Measurements from ENCODE around the gene OLFML3. TPM values are rescaled to one million over a fixed set of nuclear protein-coding genes. Genes with fewer than 3 reads are reported as not detected.

Gene OLFML3
- total and polyA plus RNA-seq, 5 experiments from 2014 or later = 0.36 to 0.49 TPM; not detected in 3

DNA sequence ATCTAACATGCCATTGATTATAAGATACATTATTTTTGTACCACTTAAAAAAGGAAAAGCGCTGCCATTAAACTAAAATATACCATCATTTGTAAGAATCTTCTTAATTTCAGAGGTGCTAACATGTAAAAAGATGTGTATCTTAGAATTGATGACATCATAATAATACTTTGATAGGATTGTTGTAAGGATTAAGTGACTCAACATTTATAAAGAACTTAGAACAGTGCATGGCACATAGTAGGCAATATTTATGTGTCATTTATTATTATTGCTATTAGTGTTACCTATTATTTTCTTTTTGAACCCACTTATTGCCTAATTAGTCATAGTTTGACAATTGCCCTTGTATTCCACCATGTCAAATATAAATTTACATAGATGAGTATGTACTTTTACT, 28.4 kb upstream of the OLFML3 start:
- Mint-ChIP-seq H3K9me3 (no peaks in the 10 kb centered on the region), H3K27ac (peak overlapping the region in 8 of 10 donors; percentile 89 to 97 (median 95)), H3K4me3 (no peak overlapping the region), H3K36me3 (peaks cover 5 to 43% (median 19%) of the 10 kb centered on the region in 3 donors), H3K27me3 (no peaks in the 10 kb centered on the region), H3K4me1 (peaks cover 20 to 93% (median 80%) of the 10 kb centered on the region in 4 donors)
- POLR2A ChIA-PET = interaction anchor here (9.3 kb wide), 1 partner anchor 18 kb away, joined by 179 read pairs; the partner anchor contains the start of gene HIPK1
- no peak for DNase-seq
- no peak for ATAC-seq

DNA sequence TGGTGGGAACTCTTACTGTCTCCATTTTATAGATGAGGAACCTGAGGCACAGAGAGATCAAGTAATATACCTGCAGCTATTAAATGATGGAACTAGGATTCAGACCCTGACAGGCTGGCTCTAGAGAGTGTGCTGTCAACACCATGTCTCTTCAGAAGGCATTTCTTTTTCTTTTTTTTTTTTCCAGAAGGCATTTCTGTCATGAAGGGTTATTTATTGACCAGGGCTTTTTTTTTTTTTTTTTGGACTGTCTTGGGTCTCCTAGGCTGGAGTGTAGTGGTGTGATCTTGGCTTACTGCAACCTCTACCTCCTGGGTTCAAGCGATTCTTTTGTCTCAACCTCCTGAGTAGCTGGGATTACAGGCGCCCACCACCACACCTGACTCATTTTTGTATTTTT, 27.6 kb upstream of the OLFML3 start:
- H3K4me1 Mint-ChIP-seq = peaks cover 18 to 85% (median 74%) of the 10 kb centered on the region in 4 donors
- no peaks in the 10 kb centered on the region for H3K27me3 Mint-ChIP-seq
- no peak for ATAC-seq
- DNase-seq = no peak
- POLR2A ChIA-PET = interaction anchor here (0.6 to 5.3 kb wide), 4 partner anchors 12 to 1877 kb away, joined by 3 to 36 read pairs (median 4); partner anchors contain the start of gene HIPK1
- H3K36me3 Mint-ChIP-seq = peaks cover 5 to 49% (median 23%) of the 10 kb centered on the region in 3 donors
- peak overlapping the region in 3 of 10 donors; percentile 5 to 58 (median 18) for H3K4me3 Mint-ChIP-seq
- H3K9me3 Mint-ChIP-seq = no peaks in the 10 kb centered on the region
- H3K27ac Mint-ChIP-seq = peak overlapping the region; percentile 34 to 95 (median 83)

DNA sequence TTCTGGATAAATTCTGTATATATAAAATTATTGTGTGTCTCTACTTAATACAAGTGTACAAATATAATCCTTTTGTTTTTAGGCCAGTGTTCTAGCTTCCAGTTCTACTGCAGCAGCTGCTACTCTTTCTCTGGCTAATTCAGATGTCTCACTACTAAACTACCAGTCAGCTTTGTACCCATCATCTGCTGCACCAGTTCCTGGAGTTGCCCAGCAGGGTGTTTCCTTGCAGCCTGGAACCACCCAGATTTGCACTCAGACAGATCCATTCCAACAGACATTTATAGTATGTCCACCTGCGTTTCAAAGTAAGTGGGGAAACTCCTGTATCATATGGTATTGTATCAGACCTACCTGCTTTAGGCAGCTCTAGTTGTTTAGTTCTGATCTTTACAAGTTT, 21.3 kb upstream of the OLFML3 start:
- H3K36me3 Mint-ChIP-seq = peaks cover 17 to 93% (median 54%) of the 10 kb centered on the region in 3 donors
- DNase-seq (no peak), ATAC-seq (no peak)
- peak overlapping the region in 3 of 10 donors; percentile 28 to 38 (median 37) for H3K27ac Mint-ChIP-seq
- POLR2A ChIA-PET = no interaction called here
- no peak overlapping the region for H3K4me3 Mint-ChIP-seq
- H3K27me3 Mint-ChIP-seq = no peaks in the 10 kb centered on the region
- H3K4me1 Mint-ChIP-seq = peaks cover 13 to 55% (median 35%) of the 10 kb centered on the region in 4 donors
- no peaks in the 10 kb centered on the region for H3K9me3 Mint-ChIP-seq

DNA sequence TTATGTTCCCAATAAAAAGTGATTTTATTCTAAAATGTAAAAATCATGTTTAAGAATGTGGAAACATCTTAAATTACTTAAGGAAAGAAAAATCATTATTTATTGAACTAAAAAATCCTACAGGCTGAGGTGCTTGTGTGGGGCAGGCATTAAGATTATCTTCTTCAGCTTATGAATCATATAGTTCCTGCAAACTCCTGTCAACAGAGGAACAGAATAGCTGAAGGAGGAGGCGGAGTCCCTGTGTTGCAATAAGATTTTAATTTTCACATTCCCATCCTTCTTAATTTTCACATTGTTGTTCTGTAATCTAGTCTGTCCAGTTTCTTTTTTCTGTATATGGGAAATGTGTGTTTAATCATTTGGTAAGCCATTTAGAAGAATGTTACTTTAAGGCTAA, 20.6 kb upstream of the OLFML3 start:
- Mint-ChIP-seq H3K36me3 (peaks cover 17 to 93% (median 54%) of the 10 kb centered on the region in 3 donors), H3K27ac (peak overlapping the region in 5 of 10 donors; percentile 5 to 71 (median 24)), H3K4me1 (peaks cover 16 to 56% (median 35%) of the 10 kb centered on the region in 4 donors), H3K27me3 (no peaks in the 10 kb centered on the region), H3K9me3 (no peaks in the 10 kb centered on the region), H3K4me3 (no peak overlapping the region)
- ATAC-seq = no peak
- DNase-seq = no peak
- POLR2A ChIA-PET = interaction anchor here (0.9 kb wide), 1 partner anchor 30 kb away, joined by 3 read pairs; the partner anchor contains the start of gene HIPK1

DNA sequence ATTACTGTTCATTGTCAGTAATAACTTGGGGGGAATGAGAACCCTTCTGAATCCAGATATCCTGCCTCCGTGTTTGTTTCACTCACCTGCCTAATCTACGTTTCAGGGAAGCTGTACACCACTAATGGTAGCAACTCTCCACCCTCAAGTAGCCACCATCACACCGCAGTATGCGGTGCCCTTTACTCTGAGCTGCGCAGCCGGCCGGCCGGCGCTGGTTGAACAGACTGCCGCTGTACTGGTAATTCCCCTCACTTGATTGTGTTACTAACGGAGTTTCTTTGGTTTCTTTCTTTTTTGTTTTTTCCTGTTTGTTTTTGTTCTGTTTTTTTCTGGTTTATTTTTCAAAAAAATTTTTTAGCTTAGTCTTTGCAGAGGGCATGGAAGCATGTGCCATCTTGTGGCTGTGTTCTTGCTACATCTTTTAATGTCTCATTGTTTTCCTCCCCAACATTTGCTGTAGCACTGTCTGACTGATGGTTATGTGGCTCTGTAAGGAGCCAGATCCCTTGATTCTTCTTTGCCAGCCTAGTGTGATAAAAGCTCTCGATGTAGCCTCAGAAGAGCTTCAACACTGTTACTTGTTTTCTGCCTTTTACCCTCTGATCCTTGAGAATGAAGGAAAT, 15.9 kb upstream of the OLFML3 start:
- Mint-ChIP-seq H3K27me3 (no peaks in the 10 kb centered on the region), H3K36me3 (peaks cover 24 to 91% (median 60%) of the 10 kb centered on the region in 3 donors), H3K27ac (peak overlapping the region; percentile 15 to 91 (median 75)), H3K4me3 (peak overlapping the region in 2 of 10 donors; percentile 25 to 29), H3K4me1 (peaks cover 12 to 39% (median 24%) of the 10 kb centered on the region in 4 donors), H3K9me3 (no peaks in the 10 kb centered on the region)
- peak; percentile 69 to 76 for ATAC-seq
- peak in 3 of 10 donors; percentile 23 to 45 (median 34) for DNase-seq
- POLR2A ChIA-PET = interaction anchor here (0.9 to 2.7 kb wide), 2 partner anchors 16 to 34 kb away, joined by 3 to 17 read pairs; partner anchors contain the start of gene HIPK1

DNA sequence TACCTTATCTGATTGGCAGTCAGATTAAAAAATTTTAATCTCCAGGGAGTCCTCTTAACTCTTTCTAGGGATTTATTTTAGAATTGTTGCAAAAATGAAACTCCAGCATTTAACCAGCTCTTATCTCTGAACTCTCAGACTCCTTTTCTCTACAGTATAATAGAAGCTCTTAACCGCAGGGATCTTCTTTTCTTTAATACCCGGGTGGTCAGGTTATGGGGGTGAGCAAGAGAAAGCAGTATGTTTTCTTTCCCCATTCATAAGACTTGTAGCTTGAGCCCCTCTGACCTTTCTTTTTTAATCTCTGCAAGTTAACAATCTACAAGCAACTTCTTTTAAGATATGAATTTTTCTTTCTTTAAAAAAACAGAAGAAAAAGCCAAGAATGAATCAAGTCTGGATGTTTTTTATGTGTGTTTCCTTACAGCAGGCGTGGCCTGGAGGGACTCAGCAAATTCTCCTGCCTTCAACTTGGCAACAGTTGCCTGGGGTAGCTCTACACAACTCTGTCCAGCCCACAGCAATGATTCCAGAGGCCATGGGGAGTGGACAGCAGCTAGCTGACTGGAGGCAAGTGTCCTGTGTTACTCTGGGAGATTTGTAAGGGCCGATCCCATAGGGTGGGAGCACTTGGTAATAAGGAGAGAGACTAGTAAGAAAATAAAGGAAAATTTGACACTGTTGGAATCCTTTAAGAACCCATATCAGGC, 13.4 kb upstream of the OLFML3 start:
- Mint-ChIP-seq H3K4me1 (peaks cover 11 to 33% (median 20%) of the 10 kb centered on the region in 4 donors), H3K27me3 (no peaks in the 10 kb centered on the region), H3K4me3 (no peak overlapping the region), H3K27ac (peak overlapping the region in 3 of 10 donors; percentile 12 to 61 (median 60)), H3K9me3 (no peaks in the 10 kb centered on the region), H3K36me3 (peaks cover 23 to 93% (median 65%) of the 10 kb centered on the region in 3 donors)
- ATAC-seq = no peak
- no peak for DNase-seq
- POLR2A ChIA-PET = interaction anchor here (1.4 kb wide), 1 partner anchor 37 kb away, joined by 3 read pairs; the partner anchor contains the start of gene HIPK1

DNA sequence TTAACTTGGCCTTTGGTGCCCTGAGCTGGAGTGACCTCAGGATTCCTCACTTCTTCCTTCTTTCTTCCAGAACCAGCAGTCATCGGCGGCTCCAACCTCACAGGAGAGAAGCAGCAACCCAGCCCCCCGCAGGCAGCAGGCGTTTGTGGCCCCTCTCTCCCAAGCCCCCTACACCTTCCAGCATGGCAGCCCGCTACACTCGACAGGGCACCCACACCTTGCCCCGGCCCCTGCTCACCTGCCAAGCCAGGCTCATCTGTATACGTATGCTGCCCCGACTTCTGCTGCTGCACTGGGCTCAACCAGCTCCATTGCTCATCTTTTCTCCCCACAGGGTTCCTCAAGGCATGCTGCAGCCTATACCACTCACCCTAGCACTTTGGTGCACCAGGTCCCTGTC, 6.3 kb upstream of the OLFML3 start:
- POLR2A ChIA-PET = no interaction called here
- Mint-ChIP-seq H3K4me1 (peaks cover 24 to 37% (median 34%) of the 10 kb centered on the region in 4 donors), H3K27ac (peak overlapping the region in 6 of 10 donors; percentile 31 to 94 (median 64)), H3K9me3 (no peaks in the 10 kb centered on the region), H3K36me3 (peaks cover 13 to 78% (median 41%) of the 10 kb centered on the region in 3 donors), H3K27me3 (no peaks in the 10 kb centered on the region), H3K4me3 (no peak overlapping the region)
- no peak for DNase-seq
- ATAC-seq = no peak

DNA sequence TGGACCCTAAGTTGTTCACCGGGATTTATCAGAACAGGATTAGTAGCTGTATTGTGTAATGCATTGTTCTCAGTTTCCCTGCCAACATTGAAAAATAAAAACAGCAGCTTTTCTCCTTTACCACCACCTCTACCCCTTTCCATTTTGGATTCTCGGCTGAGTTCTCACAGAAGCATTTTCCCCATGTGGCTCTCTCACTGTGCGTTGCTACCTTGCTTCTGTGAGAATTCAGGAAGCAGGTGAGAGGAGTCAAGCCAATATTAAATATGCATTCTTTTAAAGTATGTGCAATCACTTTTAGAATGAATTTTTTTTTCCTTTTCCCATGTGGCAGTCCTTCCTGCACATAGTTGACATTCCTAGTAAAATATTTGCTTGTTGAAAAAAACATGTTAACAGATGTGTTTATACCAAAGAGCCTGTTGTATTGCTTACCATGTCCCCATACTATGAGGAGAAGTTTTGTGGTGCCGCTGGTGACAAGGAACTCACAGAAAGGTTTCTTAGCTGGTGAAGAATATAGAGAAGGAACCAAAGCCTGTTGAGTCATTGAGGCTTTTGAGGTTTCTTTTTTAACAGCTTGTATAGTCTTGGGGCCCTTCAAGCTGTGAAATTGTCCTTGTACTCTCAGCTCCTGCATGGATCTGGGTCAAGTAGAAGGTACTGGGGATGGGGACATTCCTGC, 3.9 kb upstream of the OLFML3 start:
- ATAC-seq (peak; percentile 28 to 51), DNase-seq (no peak)
- peak overlapping the region in 3 of 10 donors; percentile 3 to 21 (median 9) for H3K4me3 Mint-ChIP-seq

DNA sequence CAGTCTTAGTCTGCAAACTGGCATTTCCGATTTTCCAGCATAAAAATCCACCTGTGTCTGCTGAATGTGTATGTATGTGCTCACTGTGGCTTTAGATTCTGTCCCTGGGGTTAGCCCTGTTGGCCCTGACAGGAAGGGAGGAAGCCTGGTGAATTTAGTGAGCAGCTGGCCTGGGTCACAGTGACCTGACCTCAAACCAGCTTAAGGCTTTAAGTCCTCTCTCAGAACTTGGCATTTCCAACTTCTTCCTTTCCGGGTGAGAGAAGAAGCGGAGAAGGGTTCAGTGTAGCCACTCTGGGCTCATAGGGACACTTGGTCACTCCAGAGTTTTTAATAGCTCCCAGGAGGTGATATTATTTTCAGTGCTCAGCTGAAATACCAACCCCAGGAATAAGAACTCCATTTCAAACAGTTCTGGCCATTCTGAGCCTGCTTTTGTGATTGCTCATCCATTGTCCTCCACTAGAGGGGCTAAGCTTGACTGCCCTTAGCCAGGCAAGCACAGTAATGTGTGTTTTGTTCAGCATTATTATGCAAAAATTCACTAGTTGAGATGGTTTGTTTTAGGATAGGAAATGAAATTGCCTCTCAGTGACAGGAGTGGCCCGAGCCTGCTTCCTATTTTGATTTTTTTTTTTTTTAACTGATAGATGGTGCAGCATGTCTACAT, 2.5 kb upstream of the OLFML3 start:
- POLR2A ChIA-PET = interaction anchor here (0.7 kb wide), 1 partner anchor 687 kb away, joined by 3 read pairs; no protein-coding TSS in a partner anchor
- ATAC-seq = peak; percentile 25 to 43
- peaks cover 5 to 48% (median 20%) of the 10 kb centered on the region in 3 donors for H3K36me3 Mint-ChIP-seq
- no peak overlapping the region for H3K4me3 Mint-ChIP-seq
- H3K27me3 Mint-ChIP-seq = no peaks in the 10 kb centered on the region
- H3K4me1 Mint-ChIP-seq = peaks cover 28 to 47% (median 42%) of the 10 kb centered on the region in 4 donors
- H3K9me3 Mint-ChIP-seq = no peaks in the 10 kb centered on the region
- no peak for DNase-seq
- H3K27ac Mint-ChIP-seq = peak overlapping the region; percentile 49 to 85 (median 76)

More for the DNA sequence above, 3.9 kb upstream of the OLFML3 start:
- Mint-ChIP-seq H3K27ac (peak overlapping the region; percentile 20 to 90 (median 64)), H3K9me3 (no peaks in the 10 kb centered on the region), H3K36me3 (peaks cover 6 to 57% (median 21%) of the 10 kb centered on the region in 3 donors), H3K27me3 (no peaks in the 10 kb centered on the region), H3K4me1 (peaks cover 28 to 47% (median 42%) of the 10 kb centered on the region in 4 donors)
- POLR2A ChIA-PET = no interaction called here

DNA sequence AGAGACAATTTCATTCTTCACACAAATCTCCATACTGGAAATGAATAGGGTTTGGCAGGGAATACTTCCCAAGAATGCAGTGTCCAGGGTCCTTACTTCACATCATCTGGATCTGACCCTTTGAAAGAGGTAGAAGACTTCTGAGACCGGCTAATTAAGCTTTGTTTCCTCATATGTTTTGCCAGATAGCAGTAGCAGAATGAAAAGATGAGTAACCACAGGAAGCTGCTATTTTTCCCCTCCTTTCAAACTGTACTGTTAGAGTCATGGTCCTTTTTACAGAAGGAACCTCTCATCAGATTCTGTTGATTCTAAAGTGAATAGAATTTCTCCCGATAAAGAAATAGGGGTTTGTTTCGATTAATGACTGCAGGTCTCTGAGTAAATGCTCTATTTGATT, 1.4 kb upstream of the OLFML3 start:
- Mint-ChIP-seq H3K9me3 (no peaks in the 10 kb centered on the region), H3K4me1 (peaks cover 28 to 48% (median 44%) of the 10 kb centered on the region in 4 donors), H3K36me3 (peaks cover 0 to 37% (median 14%) of the 10 kb centered on the region in 3 donors), H3K27me3 (no peaks in the 10 kb centered on the region), H3K27ac (peak overlapping the region in 5 of 10 donors; percentile 6 to 88 (median 41)), H3K4me3 (peak overlapping the region in 1 of 10 donors; percentile 28)
- ATAC-seq (no peak), DNase-seq (no peak)
- POLR2A ChIA-PET = interaction anchor here (1.1 kb wide), 1 partner anchor 146 kb away, joined by 3 read pairs; no protein-coding TSS in a partner anchor

DNA sequence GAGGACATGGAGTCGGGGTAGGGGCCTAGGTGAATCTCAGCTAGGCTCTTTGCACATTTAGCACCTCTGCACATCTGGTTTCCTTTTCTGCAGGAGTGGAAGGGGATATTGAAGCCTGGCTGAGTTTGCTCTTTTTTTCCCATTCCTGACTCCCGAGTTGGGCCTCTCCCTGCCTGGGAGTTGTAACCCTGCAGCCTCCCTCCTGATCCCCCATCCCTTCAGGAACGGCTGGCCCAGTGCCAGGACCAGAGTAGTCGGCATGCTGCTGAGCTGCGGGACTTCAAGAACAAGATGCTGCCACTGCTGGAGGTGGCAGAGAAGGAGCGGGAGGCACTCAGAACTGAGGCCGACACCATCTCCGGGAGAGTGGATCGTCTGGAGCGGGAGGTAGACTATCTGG, 836 bp downstream of the OLFML3 start:
- Mint-ChIP-seq H3K27me3 (no peaks in the 10 kb centered on the region), H3K27ac (peak overlapping the region in 4 of 10 donors; percentile 20 to 65 (median 47)), H3K4me1 (peaks cover 20 to 42% (median 40%) of the 10 kb centered on the region in 4 donors), H3K9me3 (no peaks in the 10 kb centered on the region), H3K4me3 (no peak overlapping the region), H3K36me3 (peaks cover 0 to 16% (median 4%) of the 10 kb centered on the region in 3 donors)
- ATAC-seq (no peak), DNase-seq (no peak)
- POLR2A ChIA-PET = no interaction called here

All from naive thymus-derived CD8-positive, alpha-beta T cell (primary cell).